NOMO-1 treated with dmso at 0.1 percent for 144 hours (cell line): Measurements from ENCODE around the gene CDH4.

Experiments used
- DNase-seq: peaks from one replicate; lab custom pipeline; 2025; ENCODE audit not compliant: unreplicated experiment; lab: John Stamatoyannopoulos, UW

Gene CDH4

DNA sequence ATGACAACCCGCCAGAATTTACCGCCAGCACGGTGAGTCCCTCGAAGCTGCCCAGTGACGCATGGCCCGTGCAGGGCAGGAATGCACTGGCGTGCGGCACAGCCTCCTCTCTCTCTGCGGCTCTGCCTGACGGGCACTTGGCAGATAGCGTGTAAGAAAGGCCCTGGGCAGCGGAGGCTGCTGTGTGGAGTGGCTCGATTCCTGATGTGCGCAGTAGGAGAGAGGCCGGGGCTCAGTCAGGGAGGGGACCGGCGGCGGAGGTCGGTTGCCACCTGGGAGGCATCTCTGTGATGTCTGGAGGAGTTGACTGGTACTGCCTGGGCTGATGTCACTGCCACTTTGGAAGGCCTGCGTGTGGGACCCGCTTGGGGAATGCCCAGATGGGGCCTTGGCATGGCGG is 643.0 kb downstream of the CDH4 start:
- DNase-seq = no peak

DNA sequence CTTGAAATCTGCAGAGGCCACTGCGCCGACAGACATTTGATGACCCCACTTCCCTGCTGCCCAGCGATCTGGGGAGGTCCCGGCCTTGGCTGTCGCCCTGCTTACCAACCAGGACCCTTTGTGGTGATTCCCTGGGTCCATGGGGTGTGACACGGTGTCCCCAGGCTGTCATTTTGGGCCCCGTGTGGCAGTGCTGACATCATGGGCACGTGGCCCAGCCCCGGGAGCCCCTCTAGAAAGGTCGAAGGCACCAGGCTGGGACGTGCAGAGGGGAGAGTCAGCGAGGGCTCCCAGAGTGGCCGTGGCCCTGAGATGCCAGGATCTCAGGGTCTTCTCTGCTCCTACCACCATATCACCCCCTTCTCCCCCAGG is 643.6 kb downstream of the CDH4 start:
- no peak for DNase-seq

DNA sequence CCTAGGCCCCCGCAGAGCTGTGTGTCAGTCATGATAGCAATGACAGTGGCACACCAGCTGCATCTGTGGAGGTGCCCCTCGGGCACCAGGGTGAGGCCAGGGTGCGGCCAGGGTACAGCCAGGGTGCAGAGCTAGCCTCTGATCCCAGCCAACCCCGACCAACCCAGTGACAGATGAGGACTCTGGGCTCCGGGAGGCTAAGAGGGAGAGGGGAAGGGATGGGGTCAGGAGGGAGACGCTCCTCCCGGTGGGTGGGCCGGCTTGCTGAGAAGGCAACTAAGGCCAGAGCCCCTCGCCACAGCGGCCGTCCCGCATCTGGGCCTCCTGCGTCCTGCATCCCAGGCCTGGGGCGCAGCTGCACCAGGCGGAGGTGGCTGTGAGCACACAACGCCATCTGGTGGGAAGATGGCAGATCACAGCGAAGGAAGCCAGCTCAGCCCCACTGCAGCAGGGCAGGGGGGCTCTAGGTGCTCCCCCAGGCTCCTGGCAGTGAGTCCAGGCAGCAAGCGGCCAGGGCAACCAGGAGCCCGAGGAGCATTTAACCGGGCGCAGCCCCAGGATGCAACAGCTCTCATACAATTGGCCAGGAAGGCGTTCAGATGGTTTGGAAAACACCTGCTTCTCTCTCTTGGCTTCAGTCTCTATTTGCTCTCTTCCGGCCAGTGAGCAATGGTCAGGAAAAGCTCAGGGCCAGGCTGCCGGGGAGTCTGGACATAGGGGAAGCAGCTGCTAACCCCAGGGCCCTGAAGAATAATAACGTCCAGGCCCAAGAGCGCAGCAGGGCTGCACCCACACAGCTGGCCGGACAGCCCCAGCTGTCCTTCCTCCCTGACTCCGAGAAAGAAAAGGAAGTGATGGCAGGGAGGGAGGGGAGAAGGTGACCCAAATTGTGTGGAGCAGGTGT is 644.2 kb downstream of the CDH4 start:
- DNase-seq = no peak

DNA sequence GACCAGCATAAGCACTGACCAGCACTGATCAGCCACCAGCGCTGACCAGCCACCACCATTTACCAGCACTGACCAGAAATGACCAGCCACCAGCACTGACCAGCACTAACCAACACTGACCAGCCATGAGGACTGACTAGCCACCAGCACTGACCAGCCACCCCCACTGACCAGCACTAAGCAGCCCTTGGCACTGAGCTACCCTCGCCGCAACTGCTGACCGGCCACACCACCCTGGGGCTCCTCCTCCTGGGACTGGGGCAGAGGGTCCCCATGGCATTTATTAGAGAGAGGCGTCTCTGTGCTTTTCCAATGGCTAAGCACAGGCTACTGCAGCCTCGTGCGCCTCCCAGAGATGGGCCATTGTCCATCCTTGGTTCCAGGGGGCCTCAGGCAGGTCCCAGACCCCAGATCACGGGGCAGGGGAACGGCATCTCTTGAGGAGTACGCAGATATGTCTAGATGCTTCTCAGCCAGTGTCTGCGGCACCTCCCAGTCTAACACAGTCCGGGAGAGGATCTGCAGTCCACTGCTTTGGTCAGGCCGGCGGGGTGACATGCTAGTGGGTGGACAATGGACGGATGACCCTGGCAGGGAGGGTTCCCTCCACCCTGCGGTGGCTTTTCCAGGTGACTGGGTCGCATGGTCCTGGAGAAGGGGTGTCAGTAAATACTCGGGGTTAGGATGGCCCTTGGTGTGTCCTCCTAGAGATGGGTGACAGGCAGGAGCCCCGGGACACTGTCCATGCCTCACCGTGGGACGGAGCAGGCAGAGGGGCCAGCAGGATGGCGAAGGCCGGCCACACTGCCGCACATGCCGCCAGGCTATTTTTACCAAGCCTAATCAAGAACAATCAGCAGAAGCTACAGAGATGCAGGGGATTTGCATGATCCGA is 645.6 kb downstream of the CDH4 start:
- no peak for DNase-seq

DNA sequence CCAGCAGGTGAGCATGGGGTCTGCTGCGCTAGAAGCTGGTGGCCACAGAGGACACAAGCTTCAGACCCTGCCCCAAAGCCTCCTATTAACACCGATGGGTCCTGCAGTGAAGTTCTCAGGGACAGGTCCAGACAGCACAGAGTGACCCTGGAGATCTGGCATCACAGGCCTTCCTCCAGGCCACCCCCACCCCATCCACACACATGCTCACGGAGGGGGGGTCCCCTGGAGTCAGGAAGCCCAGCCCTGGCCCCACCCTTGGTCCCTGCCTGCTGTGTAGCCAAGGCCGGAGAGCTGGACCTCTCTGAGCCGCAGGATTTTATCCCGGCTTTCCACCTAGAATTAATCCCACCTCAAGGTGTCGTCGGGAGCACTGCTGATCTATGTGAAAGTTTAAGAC is 646.3 kb downstream of the CDH4 start:
- DNase-seq = no peak

- no peak for DNase-seq
Observed at GRCh38 chr20:61900011-61900944, 648.2 kb downstream of the CDH4 start.

DNA sequence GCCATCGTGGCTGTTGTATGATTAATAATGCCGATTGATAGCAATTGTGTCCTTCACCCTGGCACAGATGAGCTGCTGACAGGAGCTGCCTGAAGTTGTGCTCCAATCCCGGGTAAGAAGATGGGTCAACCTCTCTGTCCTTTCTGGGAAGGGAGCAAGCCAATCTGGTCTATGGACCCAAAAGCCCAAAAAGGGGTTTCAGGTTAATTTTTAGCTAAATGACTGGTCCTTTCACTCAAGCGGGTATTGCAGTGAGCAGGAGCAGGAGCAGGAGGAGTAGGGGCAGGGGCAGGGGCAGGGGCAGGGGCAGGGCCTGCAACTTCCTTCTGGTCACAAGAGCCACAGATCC is 648.9 kb downstream of the CDH4 start:
- DNase-seq = no peak

DNA sequence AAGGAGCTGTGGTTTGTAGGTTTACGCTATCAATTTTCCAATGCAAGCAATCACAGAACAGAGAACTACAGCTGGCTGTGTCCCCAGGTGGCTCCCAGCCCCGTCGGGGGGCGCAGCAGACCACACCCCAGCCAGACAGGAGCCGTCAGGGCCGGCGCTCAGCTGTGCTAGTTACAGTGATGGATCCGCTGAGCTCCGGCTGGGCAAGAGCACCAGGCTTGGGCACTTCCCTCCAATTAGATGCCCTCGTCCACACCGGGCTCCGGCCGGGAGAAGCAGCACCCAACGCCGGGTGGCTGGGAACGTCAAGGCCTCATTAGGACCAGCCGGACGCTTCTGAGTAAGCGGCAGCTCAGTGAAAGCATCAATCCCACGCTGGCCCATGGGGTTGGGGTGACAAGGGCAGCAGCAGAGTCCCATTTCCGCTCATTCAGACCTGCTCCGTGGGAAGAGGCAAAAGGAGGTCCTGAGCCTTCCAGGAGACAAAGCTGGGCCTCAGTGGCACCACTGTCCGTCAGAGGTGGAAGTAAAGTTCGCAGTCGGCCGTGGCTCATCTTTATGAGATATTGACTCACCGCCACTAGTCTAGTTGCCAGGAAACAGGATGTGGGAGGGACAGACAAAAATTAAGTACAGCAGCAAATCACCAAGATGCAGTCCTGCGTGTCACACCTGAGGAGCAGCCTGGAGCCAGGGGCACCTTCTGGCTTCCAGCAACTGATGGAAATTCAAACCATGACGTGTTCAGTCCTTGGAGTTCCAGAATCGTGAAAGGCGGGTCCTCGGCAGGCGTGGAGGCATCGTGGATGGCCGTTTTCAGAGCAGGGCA is 649.5 kb downstream of the CDH4 start:
- DNase-seq = no peak

GRCh38 chr20:61902221-61902869 is 650.3 kb downstream of the CDH4 start:
- DNase-seq = no peak

GRCh38 chr20:61903575-61904340 is 651.7 kb downstream of the CDH4 start:
- DNase-seq = no peak

DNA sequence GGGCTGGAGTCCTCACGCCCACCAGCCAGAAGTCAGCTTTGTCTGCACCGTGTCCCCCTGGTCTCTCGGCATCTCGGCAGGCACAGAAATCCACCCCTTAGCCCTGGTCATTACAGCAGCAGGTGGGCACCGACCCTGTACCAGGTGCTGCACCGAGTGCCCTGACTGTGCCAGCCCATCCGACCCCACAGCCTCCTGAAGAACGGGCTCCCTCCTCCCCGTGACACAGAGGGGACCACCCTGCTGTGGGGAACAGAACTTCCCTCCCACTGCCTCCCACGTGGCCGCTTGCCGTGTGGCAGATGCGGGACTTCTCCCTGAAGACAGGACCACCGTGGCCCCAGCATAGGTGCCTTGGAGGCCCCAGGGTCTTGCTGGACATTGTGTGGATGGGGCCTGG is 652.4 kb downstream of the CDH4 start:
- DNase-seq = no peak

DNA sequence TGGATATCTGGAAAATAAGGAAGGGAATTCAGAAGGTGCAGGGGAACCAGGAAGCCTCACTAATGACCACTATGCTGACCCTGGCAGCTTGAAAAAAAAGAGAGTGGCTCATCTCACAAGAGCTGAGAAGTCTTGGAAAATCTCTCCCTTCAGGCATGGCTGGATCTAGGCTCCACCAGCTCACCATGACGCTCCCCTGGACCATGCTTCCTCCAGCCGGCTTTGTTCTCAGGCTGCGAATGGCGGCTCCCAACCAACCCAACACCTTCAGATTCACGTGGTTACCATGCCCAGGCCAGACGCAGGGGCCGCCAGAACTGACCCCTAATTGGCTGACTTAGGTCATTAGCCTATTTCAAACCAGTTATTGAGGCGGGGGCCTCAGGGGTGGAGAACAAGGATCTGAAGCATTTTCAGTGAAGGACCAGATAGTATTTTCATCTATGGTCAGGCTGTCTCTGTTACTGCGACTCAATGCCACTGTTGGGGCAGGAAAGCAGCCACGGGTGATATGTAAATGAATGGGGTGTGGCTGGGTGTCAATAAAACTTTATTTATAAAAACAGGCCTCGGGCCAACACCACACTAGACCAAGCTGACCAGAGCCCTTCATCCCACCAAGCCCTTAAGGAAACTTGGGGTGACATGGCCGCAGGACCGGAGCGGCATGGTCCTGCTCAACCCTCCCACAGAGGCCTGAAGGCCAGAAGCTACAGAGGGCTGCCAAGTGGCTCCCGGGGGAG is 653.9 kb downstream of the CDH4 start:
- DNase-seq = no peak

DNA sequence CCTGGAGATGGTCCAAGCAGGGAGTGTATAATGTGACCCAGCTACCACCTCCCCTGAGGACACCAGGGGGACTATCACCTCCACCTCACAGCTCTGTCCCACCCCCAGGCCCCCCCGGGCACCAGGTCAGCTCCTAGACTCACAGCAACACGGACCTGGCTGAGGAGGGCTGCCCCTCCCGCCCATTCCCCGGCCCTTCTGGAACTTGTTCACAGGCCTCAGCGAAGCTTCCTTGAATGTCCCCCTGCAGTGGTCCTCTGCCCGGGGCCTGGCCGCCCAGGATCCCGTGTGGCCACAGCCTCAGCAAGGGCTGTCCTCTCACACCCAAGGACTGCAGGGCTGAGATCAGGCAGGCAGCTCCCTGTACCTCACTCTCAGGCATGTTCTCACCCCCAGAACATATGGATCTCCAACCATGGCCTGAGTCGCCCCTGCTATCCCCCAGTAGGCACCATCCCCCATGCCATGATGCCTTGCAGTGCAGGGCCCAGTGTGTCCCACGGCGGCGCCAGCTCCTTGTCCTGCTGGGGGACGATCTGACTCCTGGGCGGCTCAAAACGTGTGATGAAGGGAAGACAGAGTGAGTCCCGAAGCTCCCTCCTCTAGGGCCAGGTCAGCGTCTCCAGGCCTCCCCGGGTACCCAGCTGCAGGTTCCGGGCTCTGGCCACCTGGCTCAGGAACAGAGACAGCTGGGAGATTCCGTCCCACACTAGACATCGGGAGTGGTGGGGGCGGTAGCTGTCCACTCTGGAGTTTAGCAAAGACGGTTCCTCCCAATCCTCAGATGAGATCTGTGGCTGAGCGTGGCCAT is 655.2 kb downstream of the CDH4 start:
- no peak for DNase-seq

DNA sequence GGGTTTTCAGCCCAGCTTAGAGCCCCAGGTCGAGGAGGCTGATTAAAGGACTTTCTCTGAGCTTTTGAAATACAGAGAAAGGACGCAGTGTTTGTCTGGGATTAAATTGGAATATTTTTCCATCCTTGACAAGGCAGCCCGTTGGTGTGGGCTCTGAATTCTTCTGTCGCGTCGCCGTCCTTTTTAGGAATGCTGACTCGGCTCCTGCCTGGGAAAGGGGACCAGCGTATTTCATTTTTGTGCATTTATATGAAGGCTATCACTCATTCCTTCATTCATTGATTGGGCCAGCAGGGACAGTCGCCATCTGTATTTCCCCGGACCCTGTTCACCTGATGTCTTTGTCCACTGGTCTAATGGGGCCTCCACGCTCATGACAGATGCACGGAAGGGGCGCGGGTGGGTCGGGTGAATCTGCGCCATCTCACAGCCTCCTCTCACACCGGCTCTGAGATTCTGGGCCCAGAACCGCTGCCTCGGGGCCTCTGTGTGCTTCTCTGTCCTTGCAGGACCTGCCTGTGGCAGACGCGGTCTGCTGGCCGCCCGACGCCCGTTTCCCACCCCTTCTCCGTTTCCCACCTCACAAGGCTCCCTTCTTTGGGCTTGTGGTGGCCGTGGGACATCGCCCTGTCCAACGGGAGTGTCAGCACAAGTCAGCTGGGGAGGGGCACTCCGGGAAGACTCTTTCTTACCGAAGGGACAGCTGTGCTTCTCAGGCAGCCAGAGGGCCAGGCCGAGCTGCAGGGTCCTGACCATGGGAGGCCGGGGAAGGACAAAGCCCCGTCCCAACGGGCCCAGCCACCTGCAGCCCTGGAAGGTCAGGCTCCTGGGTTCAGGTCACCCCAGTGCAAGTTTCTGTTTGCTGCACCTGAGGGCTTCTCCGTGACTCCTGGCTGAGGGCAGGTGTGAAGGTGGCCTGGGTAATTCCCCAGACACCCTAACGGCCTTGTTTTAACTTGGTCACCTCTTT is 656.3 kb downstream of the CDH4 start:
- DNase-seq = no peak

DNA sequence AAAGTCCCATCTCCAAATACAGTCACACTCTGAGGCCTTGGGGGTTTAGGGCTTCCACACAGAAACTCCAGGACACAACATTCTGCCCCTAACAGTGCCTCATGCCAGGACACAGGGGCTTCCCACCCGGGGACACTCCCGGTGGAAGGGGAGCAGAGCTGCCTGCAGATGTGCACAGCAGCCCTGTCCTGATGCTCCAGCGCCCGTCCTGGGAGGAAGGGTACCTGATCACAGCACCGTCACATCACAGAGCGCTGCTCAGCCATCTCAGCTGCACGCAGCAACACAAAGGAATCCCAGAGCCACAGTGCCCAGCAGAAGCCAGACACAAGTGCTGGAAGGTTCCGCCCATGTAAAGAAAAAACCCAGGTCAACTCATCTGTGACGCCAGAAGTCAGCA is 657.0 kb downstream of the CDH4 start:
- no peak for DNase-seq

DNA sequence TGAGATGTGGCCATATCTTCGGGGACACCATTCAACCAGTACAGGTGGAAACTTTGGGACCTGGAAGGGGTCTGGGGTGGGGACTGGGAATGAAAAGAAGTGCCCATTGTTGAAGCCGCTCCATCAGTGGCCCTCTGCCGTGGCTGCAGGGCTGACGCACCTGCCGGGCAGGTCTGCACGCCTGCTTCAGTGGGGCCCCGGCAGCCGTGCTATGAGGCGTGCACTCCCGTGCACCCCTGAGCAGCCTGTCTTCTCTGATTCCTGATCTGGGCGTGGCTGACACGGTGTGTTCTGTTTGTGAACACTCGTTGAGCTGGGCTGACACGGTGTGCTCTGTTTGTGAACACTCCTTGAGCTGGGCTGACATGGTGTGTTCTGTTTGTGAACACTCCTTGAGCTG is 657.8 kb downstream of the CDH4 start:
- DNase-seq = no peak
